GM18505 (cell line): Measurements from ENCODE around the gene FCF1.

Experiments used
- ATAC-seq: cut with Tn5 transposase; IDR thresholded peaks from one replicate; pipeline ENCODE4 v1.9.1; 2021; ENCODE audit not compliant: unreplicated experiment
- POLR2A ChIP-seq: IDR thresholded peaks from 4 replicates; pipeline ENCODE4 v1.6.1; 2011; ENCODE audit warnings: borderline replicate concordance; ENCODE audit not compliant: insufficient read depth, insufficient read length; ENCODE audit errors: extremely low read depth

FCF1 gene

GRCh38 chr14:74685056-74685455, 27.9 kb upstream of the FCF1 start:
- no peak for TF ChIP-seq POLR2A
- no peak for ATAC-seq

DNA sequence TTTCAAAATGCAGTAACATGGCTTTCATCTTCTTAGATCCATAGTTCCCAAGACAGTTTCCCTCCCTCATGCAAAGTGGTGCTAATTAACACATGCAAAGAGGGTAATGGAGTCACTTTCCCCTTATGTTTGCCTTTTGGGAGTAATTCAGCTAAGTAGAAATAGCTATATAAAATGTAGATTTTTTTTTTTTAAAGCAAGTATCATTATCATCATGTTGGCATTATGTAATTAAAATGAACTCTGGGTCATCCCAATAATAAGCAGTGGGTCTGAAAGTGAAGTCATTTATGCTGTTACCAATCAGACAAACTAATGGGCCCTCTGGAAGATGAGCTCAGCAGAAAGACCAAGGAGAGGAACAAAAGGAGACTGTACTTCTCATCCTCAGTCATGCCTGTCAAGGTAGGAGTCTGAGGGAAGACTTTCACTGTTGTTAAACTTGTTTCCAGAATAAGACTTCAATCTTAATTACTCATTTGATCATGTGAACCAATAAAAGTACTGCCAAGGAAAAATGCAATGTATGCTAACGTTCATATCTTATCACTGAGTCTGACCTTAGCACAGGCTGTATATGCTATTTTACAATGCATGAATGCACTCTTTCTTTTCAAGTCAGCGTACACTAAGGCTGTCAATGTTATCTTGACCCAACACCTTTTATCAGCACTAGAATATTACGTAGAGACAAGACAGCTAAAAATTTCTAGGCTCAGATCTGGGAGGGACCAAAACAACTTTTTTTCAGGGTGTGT, 26.8 kb upstream of the FCF1 start:
- no peak for TF ChIP-seq POLR2A
- no peak for ATAC-seq

GRCh38 chr14:74691456-74691855, 21.5 kb upstream of the FCF1 start:
- no peak for TF ChIP-seq POLR2A
- no peak for ATAC-seq

- ATAC-seq: no peak
- no peak for TF ChIP-seq POLR2A
Measured at GRCh38 chr14:74693191-74693590, 19.8 kb upstream of the FCF1 start.

DNA sequence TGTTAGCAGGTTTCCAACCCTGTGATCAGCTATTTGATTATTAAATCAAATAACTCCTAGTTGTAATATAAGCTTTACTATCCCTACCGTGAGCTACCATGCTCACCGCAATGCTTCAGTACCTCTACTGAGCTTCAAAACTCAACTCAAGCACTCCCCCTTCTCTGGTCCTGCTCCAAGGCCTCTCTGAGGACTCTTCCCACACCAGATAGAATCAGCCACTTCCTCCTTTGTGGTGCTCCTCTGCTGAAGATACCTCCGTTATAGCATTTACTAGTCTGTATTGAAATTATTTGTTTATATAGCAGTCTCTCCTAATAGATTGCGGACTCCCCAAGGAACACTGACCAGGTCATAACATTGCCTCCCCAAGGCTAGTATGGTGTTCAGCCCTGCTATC, 17.5 kb upstream of the FCF1 start:
- TF ChIP-seq POLR2A: no peak
- ATAC-seq: no peak

- no peak for TF ChIP-seq POLR2A
- ATAC-seq: no peak
Measured at GRCh38 chr14:74697011-74697410, 15.9 kb upstream of the FCF1 start.

GRCh38 chr14:74697543-74697942, 15.4 kb upstream of the FCF1 start:
- no peak for TF ChIP-seq POLR2A
- no peak for ATAC-seq

GRCh38 chr14:74697976-74698375, 15.0 kb upstream of the FCF1 start:
- ATAC-seq: no peak
- no peak for TF ChIP-seq POLR2A

DNA sequence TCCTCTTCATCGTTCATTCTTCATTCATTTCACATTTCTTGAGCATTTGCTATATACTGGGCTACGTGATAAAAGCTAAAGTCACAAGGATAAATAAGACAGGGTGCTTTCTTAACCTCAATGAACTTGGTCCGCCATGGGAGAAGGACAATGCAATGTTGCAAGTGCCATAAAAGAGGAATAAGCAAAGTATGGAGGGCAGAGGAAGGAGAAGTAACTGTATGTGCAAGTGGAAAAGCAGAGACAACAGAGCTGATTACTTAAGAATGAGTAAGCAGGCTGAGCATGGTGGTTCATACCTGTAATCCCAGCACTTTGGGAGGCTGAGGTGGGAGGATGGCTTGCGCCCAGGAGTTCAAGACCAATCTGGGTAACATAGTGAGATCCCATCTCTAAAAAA, 14.5 kb upstream of the FCF1 start:
- TF ChIP-seq POLR2A: no peak
- ATAC-seq: no peak

GRCh38 chr14:74702293-74702692, 10.7 kb upstream of the FCF1 start:
- ATAC-seq: no peak
- no peak for TF ChIP-seq POLR2A

GRCh38 chr14:74703043-74703442, 9.9 kb upstream of the FCF1 start:
- no peak for ATAC-seq
- no peak for TF ChIP-seq POLR2A

GRCh38 chr14:74704656-74705055, 8.3 kb upstream of the FCF1 start:
- no peak for ATAC-seq
- no peak for TF ChIP-seq POLR2A

DNA sequence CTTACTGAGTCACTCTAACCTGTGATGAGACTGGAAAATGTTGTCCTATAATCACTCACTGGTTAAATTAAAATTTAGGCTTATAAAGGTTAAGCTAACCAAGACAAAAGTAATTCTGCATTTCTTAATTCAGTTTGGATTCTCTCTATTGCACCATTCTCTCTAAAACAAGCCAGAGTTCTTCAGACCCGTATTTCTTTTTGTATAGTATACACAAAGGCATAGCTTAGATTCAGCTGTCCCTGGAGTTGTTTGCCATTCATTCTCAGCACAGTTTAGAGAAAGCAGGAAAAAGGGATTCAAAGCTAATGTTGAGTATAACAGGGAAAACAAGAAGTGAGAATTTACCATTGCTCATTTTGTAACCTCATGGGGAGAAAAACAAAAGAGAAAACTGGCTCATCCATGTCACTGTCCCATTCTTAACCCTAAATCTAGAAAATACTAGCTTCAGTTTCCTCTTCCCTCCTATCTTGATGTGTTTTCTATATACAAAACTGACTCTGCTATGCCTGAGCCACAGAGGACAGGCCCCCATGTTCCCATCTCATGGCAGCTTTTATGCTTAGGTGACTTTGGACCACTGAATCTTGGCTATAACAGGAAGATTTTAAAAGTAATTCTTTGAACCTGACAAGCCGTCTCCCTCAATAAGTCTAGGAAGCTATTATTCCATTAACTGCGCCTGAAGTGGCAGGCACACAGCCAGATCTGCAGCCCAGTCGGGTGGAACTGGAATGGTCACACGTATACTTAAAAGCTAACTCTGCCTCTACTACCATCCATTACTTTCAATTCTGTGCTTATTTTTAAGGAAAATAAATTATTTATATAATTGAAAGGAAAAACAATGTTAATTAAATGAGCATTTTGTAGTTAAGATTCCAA, 7.1 kb upstream of the FCF1 start:
- ATAC-seq: no peak
- no peak for TF ChIP-seq POLR2A

- ATAC-seq: no peak
- TF ChIP-seq POLR2A: no peak
Measured at GRCh38 chr14:74710480-74710879, 2.5 kb upstream of the FCF1 start.
